Activated CD4-positive, alpha-beta T cell treated with anti-CD3 and anti-CD28 coated beads, Interleukin-2, amount 50 U/mL, for 16 hours (primary cell): ENCODE results near the gene CD47.
A peak's percentile ranks its signal among the peaks of the same experiment; 100 is the strongest.

Experiments
- DNase-seq: peaks from one replicate; pipeline ENCODE4 v3.0.0-alpha.2; 2020

The CD47 gene

GRCh38 chr3:108090701-108091497 is at the start of gene CD47:
CD47 (minus strand) TSS chr3:108091031; CDS start chr3:108090908, 123 bp downstream.
- DNase-seq: peak; percentile 96

GRCh38 chr3:108137460-108137814 is 46.6 kb upstream of the CD47 start:
- no peak for DNase-seq

GRCh38 chr3:108136561-108137459 is 46.0 kb upstream of the CD47 start:
- no peak for DNase-seq

- peak; percentile 13 for DNase-seq
These were observed 43.7 kb upstream of the CD47 start for GRCh38 chr3:108134555-108134880.

- DNase-seq: peak; percentile 58
These were observed 43.2 kb upstream of the CD47 start for GRCh38 chr3:108133858-108134554.

GRCh38 chr3:108133048-108133369 is 42.2 kb upstream of the CD47 start:
- DNase-seq: no peak

- DNase-seq: no peak
These were observed 40.8 kb upstream of the CD47 start for GRCh38 chr3:108131475-108132134.

- DNase-seq: peak; percentile 31
These were observed 40.1 kb upstream of the CD47 start for GRCh38 chr3:108130701-108131474.

GRCh38 chr3:108130236-108130635 is 39.4 kb upstream of the CD47 start:
- no peak for DNase-seq

- peak; percentile 84 for DNase-seq
These were observed 36.6 kb upstream of the CD47 start for GRCh38 chr3:108127301-108127988.

GRCh38 chr3:108126348-108126747 is 35.5 kb upstream of the CD47 start:
- DNase-seq: no peak

GRCh38 chr3:108125550-108126071 is 34.8 kb upstream of the CD47 start:
- DNase-seq: peak; percentile 67

- DNase-seq: no peak
These were observed 34.3 kb upstream of the CD47 start for GRCh38 chr3:108125153-108125543.

- peak; percentile 88 for DNase-seq
These were observed 33.7 kb upstream of the CD47 start for GRCh38 chr3:108124337-108125152.

- no peak for DNase-seq
These were observed 32.5 kb upstream of the CD47 start for GRCh38 chr3:108123326-108123725.

- DNase-seq: no peak
These were observed 31.4 kb upstream of the CD47 start for GRCh38 chr3:108122276-108122675.

GRCh38 chr3:108119398-108120104 is 28.7 kb upstream of the CD47 start:
- no peak for DNase-seq

- no peak for DNase-seq
These were observed 27.4 kb upstream of the CD47 start for GRCh38 chr3:108118038-108118768.

- no peak for DNase-seq
These were observed 26.5 kb upstream of the CD47 start for GRCh38 chr3:108117241-108117775.
